Measurements from ENCODE around the gene AGBL1.
"Not testable (repeated sequence)": the region's sequence is repeated elsewhere in the genome, so short reads cannot be mapped to it uniquely, and the experiment has no call there.

AGBL1 gene

GRCh38 chr15:87031540-87032230 is 952.0 kb downstream of the AGBL1 start:
- no peak for DNase-seq

- no peak for DNase-seq
Observed at GRCh38 chr15:87032295-87032694, 952.6 kb downstream of the AGBL1 start.

GRCh38 chr15:87033056-87033455 is 953.4 kb downstream of the AGBL1 start:
- no peak for DNase-seq

- DNase-seq = no peak
Observed at GRCh38 chr15:87034886-87035285, 955.2 kb downstream of the AGBL1 start.

GRCh38 chr15:87038404-87038803 is 958.7 kb downstream of the AGBL1 start:
- peak; percentile 1 for DNase-seq

- not testable (repeated sequence) for DNase-seq
Observed at GRCh38 chr15:87042619-87043018, 962.9 kb downstream of the AGBL1 start.

GRCh38 chr15:87045746-87046145 is 966.1 kb downstream of the AGBL1 start:
- DNase-seq = no peak

GRCh38 chr15:87047203-87047965 is 967.7 kb downstream of the AGBL1 start:
- no peak for DNase-seq
